Osteoblast (primary cell): Measurements from ENCODE around the gene OGDHL. TPM values are rescaled to one million over a fixed set of nuclear protein-coding genes. Genes with fewer than 3 reads are reported as not detected.
"Not testable (repeated sequence)": the region's sequence is repeated elsewhere in the genome, so short reads cannot be mapped to it uniquely, and the experiment has no call there.

Experiments used
- DNase-seq: peaks from one replicate; pipeline ENCODE4 v3.0.0; 2011; ENCODE audit warnings: low spot score, mixed read lengths; ENCODE audit not compliant: insufficient read length; ENCODE audit errors: missing footprints
- H2AFZ ChIP-seq: 2 replicates; pipeline ENCODE4 v1.6.0; 2011; ENCODE audit warnings: mild to moderate bottlenecking, low read length
- H3K27ac ChIP-seq: 2 replicates; pipeline ENCODE4 v1.5.1; 2011; ENCODE audit warnings: mild to moderate bottlenecking, low read depth, low read length, moderate library complexity
- H3K27me3 ChIP-seq: 2 replicates; pipeline ENCODE4 v1.6.0; 2012; ENCODE audit warnings: mild to moderate bottlenecking, control low read depth, inconsistent platforms, low read length, moderate library complexity; ENCODE audit not compliant: insufficient read depth
- H3K36me3 ChIP-seq: 2 replicates; pipeline ENCODE4 v1.5.1; 2011; ENCODE audit warnings: mild to moderate bottlenecking, low read length, control low read depth, moderate library complexity; ENCODE audit not compliant: insufficient read depth
- H3K4me1 ChIP-seq: 2 replicates; pipeline ENCODE4 v1.5.1; 2011; ENCODE audit warnings: mild to moderate bottlenecking, low read length, control low read depth, moderate library complexity; ENCODE audit not compliant: insufficient read depth
- H3K4me2 ChIP-seq: 2 replicates; pipeline ENCODE4 v1.6.0; 2011; ENCODE audit warnings: mild to moderate bottlenecking, low read length; ENCODE audit not compliant: insufficient read depth
- H3K4me3 ChIP-seq: fragments of 200-600 bp; sonication (generic); 3 replicates; pipeline ENCODE4 v1.5.1; 2012; ENCODE audit warnings: mild to moderate bottlenecking, low read length, inconsistent platforms; ENCODE audit not compliant: insufficient read depth
- H3K79me2 ChIP-seq: 2 replicates; pipeline ENCODE4 v1.6.0; 2012; ENCODE audit warnings: mild to moderate bottlenecking, low read length, control low read depth, inconsistent platforms; ENCODE audit not compliant: insufficient read depth
- H3K9me3 ChIP-seq: 2 replicates; pipeline ENCODE4 v1.5.1; 2011; ENCODE audit warnings: low read depth, low read length, control low read depth
- H4K20me1 ChIP-seq: 2 replicates; pipeline ENCODE4 v1.6.0; 2012; ENCODE audit warnings: mild to moderate bottlenecking, low read length, control low read depth; ENCODE audit not compliant: insufficient read depth
- CTCF ChIP-seq: IDR thresholded peaks from 2 replicates; pipeline ENCODE4 v1.5.1; 2011; ENCODE audit warnings: mild to moderate bottlenecking, low read depth, low read length, moderate library complexity; ENCODE audit errors: extremely low read depth
- total RNA-seq: library from RNA; depleted of rRNA; stranded (reverse); fragments of >200 nt; gene quantifications from 2 replicates; pipeline ENCODE4 v1.2.3, GENCODE V29; 2012

The OGDHL gene
- total RNA-seq, 1 donor: 0.36 TPM

GRCh38 chr10:49733866-49734265 lies 28.3 kb downstream of the OGDHL start:
- DNase-seq: no peak
- Histone ChIP-seq H3K4me3 (no peak overlapping the region), H4K20me1 (no peaks in the 10 kb centered on the region), H3K36me3 (no peaks in the 10 kb centered on the region), H2AFZ (no peak overlapping the region), H3K4me2 (no peak overlapping the region), H3K9me3 (no peaks in the 10 kb centered on the region), H3K27me3 (no peaks in the 10 kb centered on the region), H3K27ac (no peak overlapping the region), H3K79me2 (no peaks in the 10 kb centered on the region), H3K4me1 (no peaks in the 10 kb centered on the region)
- no peak for TF ChIP-seq CTCF

- no peaks in the 10 kb centered on the region for H3K4me1 ChIP-seq
- no peaks in the 10 kb centered on the region for H4K20me1 ChIP-seq
- TF ChIP-seq CTCF: no peak
Observed at GRCh38 chr10:49726593-49726992, 35.5 kb downstream of the OGDHL start.

DNA sequence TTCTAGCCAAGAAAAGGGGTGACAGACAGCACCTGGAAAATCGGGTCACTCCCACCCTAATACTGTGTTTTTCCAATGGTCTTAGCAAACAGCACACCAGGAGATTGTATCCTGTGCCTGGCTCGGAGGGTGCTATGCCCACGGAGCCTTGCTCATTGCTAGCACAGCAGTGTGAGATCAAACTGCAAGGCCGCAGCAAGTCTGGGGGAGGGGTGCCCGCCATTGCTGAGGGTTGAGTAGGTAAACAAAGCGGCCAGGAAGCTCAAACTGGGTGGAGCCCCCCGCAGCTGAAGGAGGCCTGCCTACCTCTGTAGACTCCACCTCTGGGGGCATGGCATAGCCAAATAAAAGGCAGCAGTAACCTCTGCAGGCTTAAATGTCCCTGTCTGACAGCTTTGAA lies 47.0 kb downstream of the OGDHL start:
- not testable (repeated sequence) for H2AFZ ChIP-seq, H3K4me3 ChIP-seq, DNase-seq, H3K27me3 ChIP-seq, H3K4me1 ChIP-seq, H3K27ac ChIP-seq, H3K4me2 ChIP-seq, H3K79me2 ChIP-seq, H3K36me3 ChIP-seq, H4K20me1 ChIP-seq, H3K9me3 ChIP-seq

More at GRCh38 chr10:49726593-49726992, 35.5 kb downstream of the OGDHL start:
- H3K36me3 ChIP-seq: no peaks in the 10 kb centered on the region
- no peak overlapping the region for H3K4me2 ChIP-seq
- H3K79me2 ChIP-seq: no peaks in the 10 kb centered on the region
- H3K9me3 ChIP-seq: peaks cover 2% of the 10 kb centered on the region
- H3K27ac ChIP-seq: no peak overlapping the region
- DNase-seq: no peak
- no peaks in the 10 kb centered on the region for H3K27me3 ChIP-seq
- no peak overlapping the region for H3K4me3 ChIP-seq
- H2AFZ ChIP-seq: no peak overlapping the region

DNA sequence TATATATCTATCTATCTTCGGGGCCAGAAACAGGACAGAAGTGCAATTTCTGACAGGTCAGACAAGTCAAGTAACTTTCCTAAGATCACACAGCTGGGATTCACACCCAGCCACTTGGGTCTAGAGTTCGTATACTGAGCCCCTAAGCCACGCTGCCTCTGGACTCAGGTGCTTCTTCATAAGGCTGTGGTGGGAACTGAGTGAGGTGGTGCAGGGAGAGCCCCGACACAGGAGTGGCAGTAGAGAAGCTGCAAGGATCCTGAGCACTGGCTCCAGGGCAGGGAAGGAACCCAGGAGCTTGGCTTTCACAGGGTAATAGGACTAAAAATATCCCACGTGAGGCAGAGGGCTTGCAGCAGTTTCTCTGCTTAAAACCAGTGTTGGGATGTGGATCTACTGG lies 48.9 kb downstream of the OGDHL start:
- Histone ChIP-seq H3K9me3 (no peaks in the 10 kb centered on the region), H4K20me1 (no peaks in the 10 kb centered on the region)

More for the DNA sequence above, 48.9 kb downstream of the OGDHL start:
- Histone ChIP-seq H3K27me3 (peaks cover 12% of the 10 kb centered on the region), H2AFZ (no peak overlapping the region), H3K4me2 (no peak overlapping the region), H3K27ac (no peak overlapping the region), H3K4me3 (no peak overlapping the region), H3K4me1 (no peaks in the 10 kb centered on the region), H3K79me2 (no peaks in the 10 kb centered on the region), H3K36me3 (no peaks in the 10 kb centered on the region)
- no peak for DNase-seq
- TF ChIP-seq CTCF: no peak
